OCI-M1 (cell line): Measurements from ENCODE around the gene OLFM2.
"Not testable (repeated sequence)": the region's sequence is repeated elsewhere in the genome, so short reads cannot be mapped to it uniquely, and the experiment has no call there.

Source experiments
- DNase-seq: peaks from one replicate; lab custom pipeline; 2025; lab: John Stamatoyannopoulos, UW

Gene OLFM2

GRCh38 chr19:9828551-9829063, 107.7 kb downstream of the OLFM2 start:
- DNase-seq: peak; percentile 42

- DNase-seq: peak; percentile 98
Measured at GRCh38 chr19:9827289-9828238, 108.8 kb downstream of the OLFM2 start, which contains the start of gene UBL5. TSS of gene UBL5 (plus strand) at chr19:9827918. CDS start at chr19:9828338, 420 bp downstream.

GRCh38 chr19:9823816-9824215, 112.5 kb downstream of the OLFM2 start:
- DNase-seq: no peak

- DNase-seq: not testable (repeated sequence)
Measured at GRCh38 chr19:9820034-9820433, 116.3 kb downstream of the OLFM2 start.

- DNase-seq: no peak
Measured at GRCh38 chr19:9819596-9819909, 116.8 kb downstream of the OLFM2 start.

GRCh38 chr19:9818734-9819595, 117.3 kb downstream of the OLFM2 start, which contains the start of gene FBXL12:
TSS of gene FBXL12 (minus strand) at chr19:9819079. CDS start at chr19:9818813, 266 bp downstream.
- DNase-seq: peak; percentile 100

GRCh38 chr19:9818175-9818733, 118.1 kb downstream of the OLFM2 start:
- DNase-seq: peak; percentile 53

GRCh38 chr19:9811139-9811538, 125.2 kb downstream of the OLFM2 start:
- no peak for DNase-seq

GRCh38 chr19:9808855-9809824, 127.2 kb downstream of the OLFM2 start:
- no peak for DNase-seq

GRCh38 chr19:9806803-9807202, 129.5 kb downstream of the OLFM2 start:
- no peak for DNase-seq
